Testis (tissue), 3 donors: ENCODE measurements around the gene TCP1. TPM values are rescaled to one million over a fixed set of nuclear protein-coding genes. Genes with fewer than 3 reads are reported as not detected.

Experiments
- DNase-seq: peaks from one replicate; pipeline ENCODE4 v3.0.0-alpha.2; 2019
- H3K27ac ChIP-seq, 2 donors: fragments of 200-600 bp; sonication (generic); one replicate each; pipeline ENCODE4 v1.5.1; 2019
- H3K27me3 ChIP-seq: fragments of 200-600 bp; sonication (generic); one replicate; pipeline ENCODE4 v1.5.1; 2019
- H3K36me3 ChIP-seq: fragments of 200-600 bp; sonication (generic); one replicate; pipeline ENCODE4 v1.5.1; 2017; ENCODE audit warnings: low read depth; ENCODE audit errors: missing control alignments
- H3K4me1 ChIP-seq: fragments of 200-600 bp; sonication (generic); one replicate; pipeline ENCODE4 v1.5.1; 2019
- H3K4me3 ChIP-seq, 2 donors: fragments of 200-600 bp; sonication (generic); one replicate each; pipeline ENCODE4 v1.5.1; 2017 to 2019
- H3K9me3 ChIP-seq: fragments of 200-600 bp; sonication (generic); one replicate; pipeline ENCODE4 v1.5.1; 2017
- POLR2A ChIP-seq: fragments of 450-650 bp; IDR thresholded peaks from one replicate; pipeline ENCODE4 v1.6.1; 2017; ENCODE audit warnings: antibody characterized with exemption, mild to moderate bottlenecking, moderate library complexity
- WGBS, 2 donors: methylation state at CpG; one replicate each; pipeline ENCODE4 v1.1.5; 2018; 5-methylcytosine and 5-hydroxymethylcytosine counted together
- intact Hi-C: fragments of 100-400 bp; cut with DNase I; formaldehyde crosslinking; loops from one replicate; pipeline ENCODE4 v1.15.1; 2023; ENCODE audit warnings: low total_unique reads
- polyA plus RNA-seq: library from polyadenylated mRNA; stranded (reverse); fragments of 350-450 nt; fragmentation: Illumina TruSeq; extraction: RNeasy Lipid Tissue Mini Kit (QIAGEN cat#74804); gene quantifications from one replicate; pipeline ENCODE4 v1.2.3, GENCODE V29; 2014; ENCODE audit warnings: low read depth, low replicate concordance; ENCODE audit not compliant: insufficient read depth
- small RNA-seq, 2 donors: library from RNA; depleted of rRNA; stranded (forward); fragments of <200 nt; gene quantifications; one replicate each; pipeline ENCODE3, GENCODE V24; 2016
- total RNA-seq, 2 donors: library from RNA; depleted of rRNA; stranded (reverse); fragments of >200 nt; gene quantifications; one replicate each; pipeline ENCODE4 v1.2.3, GENCODE V29; 2016
- TF ChIP-seq, protein P1 (sequence below), 3 experiments: fragments of 450-650 bp in 2 of 3; fragments of 200-600 bp in 1 of 3; sonication (generic) in 1 of 3; IDR thresholded peaks; one replicate each; pipeline ENCODE4 v1.5.1; 2016 to 2019; ENCODE audit warnings: antibody characterized with exemption in 3 of 3, mild to moderate bottlenecking in 2 of 3, moderate library complexity in 1 of 3

The TCP1 gene
- total and polyA plus RNA-seq, 3 donors from 2014 or later: 166 to 277 (median 200) TPM

DNA sequence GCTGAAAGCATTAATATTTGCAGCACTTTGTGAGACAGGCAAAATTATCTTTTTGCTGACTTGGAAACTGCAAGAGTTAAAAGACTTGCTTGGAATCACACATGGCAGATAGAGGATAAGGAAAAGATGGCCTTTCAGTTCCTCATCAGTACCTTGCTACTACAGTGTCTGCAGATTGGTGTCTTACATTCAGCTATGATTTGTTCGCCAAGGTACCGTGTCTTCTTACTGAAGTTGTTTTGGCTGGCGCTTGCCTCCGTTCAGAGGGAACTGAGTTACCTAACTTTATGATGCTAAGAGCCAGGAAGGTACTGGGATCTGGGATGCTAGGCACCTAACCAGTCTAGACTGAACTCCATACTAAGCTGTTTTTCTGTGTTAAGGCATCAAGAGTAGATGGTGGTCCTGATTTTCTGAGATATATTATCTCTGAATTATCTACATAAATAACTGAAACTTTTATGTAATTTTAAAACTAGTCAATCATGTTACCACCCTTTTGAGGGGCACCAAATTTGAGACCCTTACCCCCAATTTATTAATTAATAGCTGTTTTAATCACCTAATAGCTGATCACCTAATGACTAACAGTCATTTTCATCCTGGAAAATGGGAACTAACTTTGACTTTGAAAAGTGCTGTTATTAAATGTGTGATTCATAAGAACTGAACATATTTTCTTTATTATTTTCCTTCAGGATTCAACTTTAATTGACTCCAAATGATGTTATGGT is 59.6 kb downstream of the TCP1 start:
- DNase-seq: no peak
- peaks cover 20% of the 10 kb centered on the region for H3K4me1 ChIP-seq
- H3K4me3 ChIP-seq: no peak overlapping the region
- intact Hi-C loops: loop anchor here (2.0 to 5.0 kb wide), 2 partner anchors 31 to 37 kb away; partner anchors contain the start of gene SOD2
- 10 to 19% methylated on average over 4 of the region's 4 CpGs for WGBS, 2 donors
- no peak for TF ChIP-seq POLR2A
- no peaks in the 10 kb centered on the region for H3K36me3 ChIP-seq
- no peak overlapping the region for H3K27ac ChIP-seq
- H3K27me3 ChIP-seq: no peaks in the 10 kb centered on the region
- H3K9me3 ChIP-seq: no peaks in the 10 kb centered on the region

DNA sequence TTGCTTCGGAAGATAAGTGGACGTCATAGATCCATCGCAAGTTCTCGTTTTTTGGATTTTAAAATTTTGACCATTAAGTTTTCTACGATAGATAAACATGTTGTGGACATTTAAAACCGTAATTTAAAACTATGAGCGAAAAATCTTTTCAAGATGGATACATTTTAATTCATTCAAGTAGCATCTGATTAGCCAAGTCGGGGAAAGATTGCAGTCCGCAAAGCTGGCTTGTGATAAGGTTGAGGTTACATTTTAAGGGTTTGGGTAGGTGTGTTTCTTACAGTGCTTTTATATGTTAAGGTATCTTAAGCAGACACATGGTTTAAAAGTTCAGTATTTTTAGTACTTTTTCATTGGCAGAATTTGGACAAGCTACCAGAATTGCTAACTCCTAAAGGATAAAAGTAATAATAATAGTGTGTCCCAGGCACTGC is 60.9 kb downstream of the TCP1 start:
- DNase-seq: no peak
- H3K4me1 ChIP-seq: peaks cover 20% of the 10 kb centered on the region
- WGBS, 2 donors: 2% methylated on average over 9 of the region's 9 CpGs

More for the DNA sequence above, 60.9 kb downstream of the TCP1 start:
- Histone ChIP-seq H3K9me3 (no peaks in the 10 kb centered on the region), H3K27ac (peak overlapping the region; percentile 98 to 99), H3K36me3 (no peaks in the 10 kb centered on the region), H3K27me3 (no peaks in the 10 kb centered on the region), H3K4me3 (peak overlapping the region; percentile 91 to 97)
- intact Hi-C loops: loop anchor here (2.0 to 5.0 kb wide), 2 partner anchors 32 to 36 kb away; partner anchors contain the start of gene SOD2
- no peak for TF ChIP-seq POLR2A
- TF ChIP-seq, protein P1, sequence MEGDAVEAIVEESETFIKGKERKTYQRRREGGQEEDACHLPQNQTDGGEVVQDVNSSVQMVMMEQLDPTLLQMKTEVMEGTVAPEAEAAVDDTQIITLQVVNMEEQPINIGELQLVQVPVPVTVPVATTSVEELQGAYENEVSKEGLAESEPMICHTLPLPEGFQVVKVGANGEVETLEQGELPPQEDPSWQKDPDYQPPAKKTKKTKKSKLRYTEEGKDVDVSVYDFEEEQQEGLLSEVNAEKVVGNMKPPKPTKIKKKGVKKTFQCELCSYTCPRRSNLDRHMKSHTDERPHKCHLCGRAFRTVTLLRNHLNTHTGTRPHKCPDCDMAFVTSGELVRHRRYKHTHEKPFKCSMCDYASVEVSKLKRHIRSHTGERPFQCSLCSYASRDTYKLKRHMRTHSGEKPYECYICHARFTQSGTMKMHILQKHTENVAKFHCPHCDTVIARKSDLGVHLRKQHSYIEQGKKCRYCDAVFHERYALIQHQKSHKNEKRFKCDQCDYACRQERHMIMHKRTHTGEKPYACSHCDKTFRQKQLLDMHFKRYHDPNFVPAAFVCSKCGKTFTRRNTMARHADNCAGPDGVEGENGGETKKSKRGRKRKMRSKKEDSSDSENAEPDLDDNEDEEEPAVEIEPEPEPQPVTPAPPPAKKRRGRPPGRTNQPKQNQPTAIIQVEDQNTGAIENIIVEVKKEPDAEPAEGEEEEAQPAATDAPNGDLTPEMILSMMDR (IDR thresholded peaks at IDR 0.05): no peak

Small RNAs within 50 kb of the gene (small RNA-seq; reads per million reads assigned to genes)
- gene SNORA20 (83.5 to 132 reads per million in 2 donors), gene SNORA29 (0 reads per million in 2 donors)

Other genes with a start within 250 kb of the TCP1 start
- 10 to 100 TPM; 56.5 to 98.5 TPM for gene SOD2, start 96.4 kb downstream of the TCP1 start, total RNA-seq
- gene SOD2, start 96.4 kb downstream of the TCP1 start, polyA plus RNA-seq: 160 TPM
- 10 to 100 TPM; 88.0 to 91.2 TPM for gene WTAP, start 62.1 kb downstream of the TCP1 start, total RNA-seq
- gene WTAP, start 62.1 kb downstream of the TCP1 start, polyA plus RNA-seq: 76.7 TPM
- 10 to 100 TPM; 15.8 to 17.1 TPM for gene ACAT2, start 27.6 kb downstream of the TCP1 start, total RNA-seq
- gene ACAT2, start 27.6 kb downstream of the TCP1 start, polyA plus RNA-seq: 45.9 TPM
- 10 to 100 TPM; 60.3 to 71.3 TPM for gene MRPL18, start 865 bp upstream of the TCP1 start, total RNA-seq
- gene MRPL18, start 865 bp upstream of the TCP1 start, polyA plus RNA-seq: 73.9 TPM
- gene PNLDC1, start 10.7 kb upstream of the TCP1 start, total RNA-seq: 10 to 100 TPM; 11.4 to 19.9 TPM
- 31.6 TPM for gene PNLDC1, start 10.7 kb upstream of the TCP1 start, polyA plus RNA-seq
- under 1 TPM; 0.19 to 0.39 TPM for gene MAS1, start 101.4 kb upstream of the TCP1 start, total RNA-seq
- 0.16 TPM for gene MAS1, start 101.4 kb upstream of the TCP1 start, polyA plus RNA-seq
- 100 to 1,000 TPM in 1 of 2 donors, 10 to 100 TPM in 1; 84.6 to 109 TPM for gene IGF2R, start 179.5 kb upstream of the TCP1 start, total RNA-seq
- 47.3 TPM for gene IGF2R, start 179.5 kb upstream of the TCP1 start, polyA plus RNA-seq